ENCODE data around the gene DDX41. TPM values are rescaled to one million over a fixed set of nuclear protein-coding genes. Genes with fewer than 3 reads are reported as not detected.
A peak's percentile ranks its signal among the peaks of the same experiment; 100 is the strongest.

The DDX41 gene
- total and polyA plus RNA-seq, 9 donors: 58.3 to 104 (median 70.8) TPM

GRCh38 chr5:177497292-177498012 lies 19.3 kb downstream of the DDX41 start, which contains the start of gene PDLIM7:
PDLIM7 (minus strand) TSS chr5:177497604; CDS start chr5:177496512, 1,092 bp downstream.
- Histone ChIP-seq H3K27me3 (no peaks in the 10 kb centered on the region), H3K36me3 (no peaks in the 10 kb centered on the region), H3K9me3 (no peaks in the 10 kb centered on the region), H3K4me3 (peak within 1 kb of the TSS; percentile 63), H3K27ac (peak within 1 kb of the TSS; percentile 62 to 65), H3K4me1 (ENCODE audit: insufficient read depth) (peaks cover 13% of the 10 kb centered on the region)
- intact Hi-C loops (cut with DNase I): loop anchor here in 2 of 4 donors (2.0 to 10.0 kb wide), 4 partner anchors 41 to 383 kb away; partner anchors contain the start of gene PFN3 (in 1 of the 2)
- peak; percentile 94 to 98 (median 97) for DNase-seq
- peak; percentile 90 for TF ChIP-seq POLR2A (IDR thresholded peaks at IDR 0.05)
- TF ChIP-seq CTCF (IDR thresholded peaks at IDR 0.05): peak in 1 of 3 donors; percentile 14
- TF ChIP-seq EP300 (IDR thresholded peaks at IDR 0.05): no peak
- 0 to 1% (median 1%) methylated on average over 26 to 73 of the region's 73 CpGs for WGBS, 3 donors

GRCh38 chr5:177496727-177497291 lies 20.0 kb downstream of the DDX41 start:
- 0% methylated on average over 10 to 27 of the region's 29 CpGs for WGBS, 3 donors

GRCh38 chr5:177496070-177496726 lies 20.6 kb downstream of the DDX41 start:
- peak in 1 of 5 donors; percentile 41 for DNase-seq
- H3K27ac ChIP-seq: peak overlapping the region; percentile 62 to 65
- H3K9me3 ChIP-seq: no peaks in the 10 kb centered on the region
- no peaks in the 10 kb centered on the region for H3K36me3 ChIP-seq
- H3K4me3 ChIP-seq: peak overlapping the region; percentile 63
- TF ChIP-seq CTCF (IDR thresholded peaks at IDR 0.05): peak in 1 of 3 donors; percentile 13
- no peak for TF ChIP-seq EP300 (IDR thresholded peaks at IDR 0.05)
- intact Hi-C loops (cut with DNase I): loop anchor here in 2 of 4 donors (2.0 to 10.0 kb wide), 3 partner anchors 39 to 381 kb away; partner anchors contain the start of gene PFN3 (in 1 of the 2)
- peaks cover 13% of the 10 kb centered on the region for H3K4me1 ChIP-seq (ENCODE audit: insufficient read depth)
- no peaks in the 10 kb centered on the region for H3K27me3 ChIP-seq
- WGBS, 3 donors: 8 to 10% (median 8%) methylated on average over 12 of the region's 12 CpGs

More at GRCh38 chr5:177496727-177497291, 20.0 kb downstream of the DDX41 start:
- peaks cover 13% of the 10 kb centered on the region for H3K4me1 ChIP-seq (ENCODE audit: insufficient read depth)
- H3K27me3 ChIP-seq: no peaks in the 10 kb centered on the region
- no peaks in the 10 kb centered on the region for H3K36me3 ChIP-seq
- no peaks in the 10 kb centered on the region for H3K9me3 ChIP-seq
- TF ChIP-seq EP300 (IDR thresholded peaks at IDR 0.05) (no peak), POLR2A (IDR thresholded peaks at IDR 0.05) (no peak), CTCF (IDR thresholded peaks at IDR 0.05) (no peak)
- peak overlapping the region; percentile 62 to 65 for H3K27ac ChIP-seq
- DNase-seq: peak; percentile 85 to 89 (median 86)
- H3K4me3 ChIP-seq: peak overlapping the region; percentile 63
- intact Hi-C loops (cut with DNase I): loop anchor here in 2 of 4 donors (2.0 to 10.0 kb wide), 3 partner anchors 40 to 382 kb away; partner anchors contain the start of gene PFN3 (in 1 of the 2)

Measured in ovary (tissue), 9 donors.